NCI-H1694 treated with DMSO at 0.1 percent for 48 hours (cell line): Measurements from ENCODE around the gene ARHGEF17.
A peak's percentile ranks its signal among the peaks of the same experiment; 100 is the strongest.
"Not testable (repeated sequence)": the region's sequence is repeated elsewhere in the genome, so short reads cannot be mapped to it uniquely, and the experiment has no call there.

Source experiments
- DNase-seq: peaks from one replicate; lab custom pipeline; 2025; lab: John Stamatoyannopoulos, UW

The ARHGEF17 gene

GRCh38 chr11:73308003-73308960 is at the start of gene ARHGEF17:
TSS of gene ARHGEF17 (plus strand) at chr11:73308276. CDS start at chr11:73308639, 363 bp downstream.
- DNase-seq: peak; percentile 71

- DNase-seq: no peak
Observed at GRCh38 chr11:73259406-73260126, 48.5 kb upstream of the ARHGEF17 start.

GRCh38 chr11:73260127-73260457 is 48.0 kb upstream of the ARHGEF17 start:
- no peak for DNase-seq

GRCh38 chr11:73262851-73263495 is 45.1 kb upstream of the ARHGEF17 start:
- DNase-seq: no peak

GRCh38 chr11:73263640-73264039 is 44.4 kb upstream of the ARHGEF17 start:
- no peak for DNase-seq

- DNase-seq: no peak
Observed at GRCh38 chr11:73265278-73265810, 42.7 kb upstream of the ARHGEF17 start.

GRCh38 chr11:73265853-73266645 is 42.0 kb upstream of the ARHGEF17 start:
- no peak for DNase-seq

- no peak for DNase-seq
Observed at GRCh38 chr11:73266646-73267020, 41.4 kb upstream of the ARHGEF17 start.

- no peak for DNase-seq
Observed at GRCh38 chr11:73267122-73267846, 40.8 kb upstream of the ARHGEF17 start.

GRCh38 chr11:73267906-73268540 is 40.1 kb upstream of the ARHGEF17 start:
- no peak for DNase-seq

- DNase-seq: no peak
Observed at GRCh38 chr11:73268671-73269271, 39.3 kb upstream of the ARHGEF17 start.

GRCh38 chr11:73269459-73270015 is 38.5 kb upstream of the ARHGEF17 start:
- no peak for DNase-seq

- no peak for DNase-seq
Observed at GRCh38 chr11:73270016-73270854, 37.8 kb upstream of the ARHGEF17 start.

GRCh38 chr11:73270855-73271477 is 37.1 kb upstream of the ARHGEF17 start:
- no peak for DNase-seq

GRCh38 chr11:73271478-73271865 is 36.6 kb upstream of the ARHGEF17 start:
- DNase-seq: not testable (repeated sequence)

- peak; percentile 24 for DNase-seq
Observed at GRCh38 chr11:73271936-73272679, 36.0 kb upstream of the ARHGEF17 start, which contains the start of gene P2RY6. TSS of gene P2RY6 (plus strand) at chr11:73272338. CDS start at chr11:73296519, 24,181 bp downstream.

GRCh38 chr11:73272680-73273038 is 35.4 kb upstream of the ARHGEF17 start:
- DNase-seq: no peak
